Neural cell (in vitro differentiated cells): ENCODE measurements around the gene FNDC3B.

Source experiments
- EZH2 ChIP-seq: fragments of 200-600, 300-800 bp; shearing (Covaris generic), sonication (generic); IDR thresholded peaks from 2 replicates; pipeline ENCODE4 v1.6.1; 2014; ENCODE audit warnings: antibody characterized with exemption, low read length, borderline replicate concordance, mild to moderate bottlenecking; ENCODE audit not compliant: insufficient read depth, poor library complexity, severe bottlenecking
- POLR2AphosphoS5 ChIP-seq: IDR thresholded peaks from 2 replicates; pipeline ENCODE4 v1.6.1; 2012
- TF ChIP-seq, protein P1 (sequence below): fragments of 450-650 bp; IDR thresholded peaks from 2 replicates; pipeline ENCODE4 v1.5.1; 2014; ENCODE audit warnings: antibody characterized with exemption, mild to moderate bottlenecking, moderate library complexity; ENCODE audit not compliant: poor library complexity, severe bottlenecking
- TF ChIP-seq, protein P2 (sequence below): IDR thresholded peaks from 2 replicates; pipeline ENCODE4 v1.6.1; 2012; ENCODE audit warnings: borderline replicate concordance

DNA sequence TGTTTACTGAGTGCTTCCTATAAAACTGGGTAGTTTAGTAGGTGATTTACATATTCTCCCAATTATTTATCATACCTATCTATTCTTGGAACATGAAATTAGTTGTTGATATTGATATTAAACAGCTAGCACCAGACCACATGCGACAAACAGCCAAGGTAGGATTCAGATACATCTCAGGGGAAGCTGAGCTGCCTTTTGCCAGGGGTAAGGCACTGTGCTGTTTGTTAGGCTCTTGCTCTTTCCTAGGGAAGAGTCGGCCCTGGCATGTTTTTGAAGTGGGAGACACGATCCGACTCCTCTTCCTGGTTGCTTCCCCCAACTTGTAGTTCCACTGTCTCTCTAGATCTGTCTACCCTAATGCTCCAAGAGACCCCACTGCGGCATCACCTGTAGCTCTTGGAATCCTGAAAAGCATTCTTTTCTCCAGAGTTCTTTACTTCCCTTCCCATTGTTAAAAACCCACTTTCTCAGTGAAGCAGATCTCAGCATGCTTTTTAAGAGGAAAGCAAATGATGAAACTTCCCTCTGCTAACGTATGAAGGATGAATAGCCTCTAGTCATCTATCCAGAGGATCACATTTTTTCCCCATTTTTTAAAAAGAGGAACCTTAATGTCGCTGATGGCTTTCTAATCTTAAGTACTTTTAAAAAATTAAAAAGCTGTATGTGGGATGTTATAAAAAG, 270.5 kb downstream of the FNDC3B start:
- TF ChIP-seq POLR2AphosphoS5: no peak
- TF ChIP-seq EZH2: no peak
- TF ChIP-seq, protein P1, sequence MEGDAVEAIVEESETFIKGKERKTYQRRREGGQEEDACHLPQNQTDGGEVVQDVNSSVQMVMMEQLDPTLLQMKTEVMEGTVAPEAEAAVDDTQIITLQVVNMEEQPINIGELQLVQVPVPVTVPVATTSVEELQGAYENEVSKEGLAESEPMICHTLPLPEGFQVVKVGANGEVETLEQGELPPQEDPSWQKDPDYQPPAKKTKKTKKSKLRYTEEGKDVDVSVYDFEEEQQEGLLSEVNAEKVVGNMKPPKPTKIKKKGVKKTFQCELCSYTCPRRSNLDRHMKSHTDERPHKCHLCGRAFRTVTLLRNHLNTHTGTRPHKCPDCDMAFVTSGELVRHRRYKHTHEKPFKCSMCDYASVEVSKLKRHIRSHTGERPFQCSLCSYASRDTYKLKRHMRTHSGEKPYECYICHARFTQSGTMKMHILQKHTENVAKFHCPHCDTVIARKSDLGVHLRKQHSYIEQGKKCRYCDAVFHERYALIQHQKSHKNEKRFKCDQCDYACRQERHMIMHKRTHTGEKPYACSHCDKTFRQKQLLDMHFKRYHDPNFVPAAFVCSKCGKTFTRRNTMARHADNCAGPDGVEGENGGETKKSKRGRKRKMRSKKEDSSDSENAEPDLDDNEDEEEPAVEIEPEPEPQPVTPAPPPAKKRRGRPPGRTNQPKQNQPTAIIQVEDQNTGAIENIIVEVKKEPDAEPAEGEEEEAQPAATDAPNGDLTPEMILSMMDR: no peak
- TF ChIP-seq, protein P2, sequence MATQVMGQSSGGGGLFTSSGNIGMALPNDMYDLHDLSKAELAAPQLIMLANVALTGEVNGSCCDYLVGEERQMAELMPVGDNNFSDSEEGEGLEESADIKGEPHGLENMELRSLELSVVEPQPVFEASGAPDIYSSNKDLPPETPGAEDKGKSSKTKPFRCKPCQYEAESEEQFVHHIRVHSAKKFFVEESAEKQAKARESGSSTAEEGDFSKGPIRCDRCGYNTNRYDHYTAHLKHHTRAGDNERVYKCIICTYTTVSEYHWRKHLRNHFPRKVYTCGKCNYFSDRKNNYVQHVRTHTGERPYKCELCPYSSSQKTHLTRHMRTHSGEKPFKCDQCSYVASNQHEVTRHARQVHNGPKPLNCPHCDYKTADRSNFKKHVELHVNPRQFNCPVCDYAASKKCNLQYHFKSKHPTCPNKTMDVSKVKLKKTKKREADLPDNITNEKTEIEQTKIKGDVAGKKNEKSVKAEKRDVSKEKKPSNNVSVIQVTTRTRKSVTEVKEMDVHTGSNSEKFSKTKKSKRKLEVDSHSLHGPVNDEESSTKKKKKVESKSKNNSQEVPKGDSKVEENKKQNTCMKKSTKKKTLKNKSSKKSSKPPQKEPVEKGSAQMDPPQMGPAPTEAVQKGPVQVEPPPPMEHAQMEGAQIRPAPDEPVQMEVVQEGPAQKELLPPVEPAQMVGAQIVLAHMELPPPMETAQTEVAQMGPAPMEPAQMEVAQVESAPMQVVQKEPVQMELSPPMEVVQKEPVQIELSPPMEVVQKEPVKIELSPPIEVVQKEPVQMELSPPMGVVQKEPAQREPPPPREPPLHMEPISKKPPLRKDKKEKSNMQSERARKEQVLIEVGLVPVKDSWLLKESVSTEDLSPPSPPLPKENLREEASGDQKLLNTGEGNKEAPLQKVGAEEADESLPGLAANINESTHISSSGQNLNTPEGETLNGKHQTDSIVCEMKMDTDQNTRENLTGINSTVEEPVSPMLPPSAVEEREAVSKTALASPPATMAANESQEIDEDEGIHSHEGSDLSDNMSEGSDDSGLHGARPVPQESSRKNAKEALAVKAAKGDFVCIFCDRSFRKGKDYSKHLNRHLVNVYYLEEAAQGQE: no peak
